IMR-90 (cell line): ENCODE measurements around the gene FBXL19. TPM values are rescaled to one million over a fixed set of nuclear protein-coding genes. Genes with fewer than 3 reads are reported as not detected.
A peak's percentile ranks its signal among the peaks of the same experiment; 100 is the strongest.

Experiments used
- ATAC-seq: fragments of 200-7000 bp; cut with Tn5 transposase; 2 replicates; pipeline ENCODE4 v1.9.1; 2020; ENCODE audit warnings: low read depth, mild to moderate bottlenecking, moderate library complexity
- BruUV-seq: library from RNA; stranded (reverse); fragments of 400-500 nt; replicated peaks from 2 replicates; lab custom pipeline; 2021; lab: Mats Ljungman, UMichigan
- CTCF ChIA-PET: fragments of 300-600 bp; formaldehyde crosslinking; extraction: SDS; loops from one replicate; lab custom pipeline; 2021; ENCODE audit warnings: antibody characterized with exemption; lab: Yijun Ruan, JAX
- POLR2A ChIA-PET: fragments of 300-600 bp; sonication (Branson Sonifier 250); formaldehyde crosslinking; loops from one replicate; lab custom pipeline; 2022; ENCODE audit warnings: antibody characterized with exemption; ENCODE audit not compliant: unreplicated experiment; lab: Charles Lee
- DNase-seq: peaks from one replicate; pipeline ENCODE4 v3.0.0; 2013
- H2AFZ ChIP-seq: replicated peaks from 2 replicates; pipeline ENCODE3; 2013; ENCODE audit warnings: low read length, mild to moderate bottlenecking; ENCODE audit not compliant: poor library complexity
- H2AK5ac ChIP-seq: 2 replicates; pipeline ENCODE4 v1.6.1; 2013; ENCODE audit warnings: low read depth, low read length, inconsistent platforms
- H2AK9ac ChIP-seq: replicated peaks from 2 replicates; pipeline ENCODE3; 2013; ENCODE audit warnings: mild to moderate bottlenecking, low read depth, low read length, moderate library complexity; ENCODE audit not compliant: poor library complexity
- H2BK120ac ChIP-seq: 2 replicates; pipeline ENCODE4 v1.6.1; 2013; ENCODE audit warnings: low read depth, low read length, inconsistent platforms
- H2BK15ac ChIP-seq: 3 replicates; pipeline ENCODE4 v1.6.1; 2013; ENCODE audit warnings: low read depth, low read length, inconsistent platforms
- H2BK20ac ChIP-seq: 2 replicates; pipeline ENCODE4 v1.6.1; 2013; ENCODE audit warnings: low read depth, mild to moderate bottlenecking, inconsistent platforms, low read length, moderate library complexity
- H2BK5ac ChIP-seq: 2 replicates; pipeline ENCODE4 v1.6.1; 2013; ENCODE audit warnings: mild to moderate bottlenecking, low read depth, low read length, inconsistent platforms; ENCODE audit not compliant: poor library complexity, severe bottlenecking
- H3K14ac ChIP-seq: replicated peaks from 2 replicates; pipeline ENCODE4 v1.6.1; 2013; ENCODE audit warnings: low read depth, low read length, inconsistent platforms
- H3K18ac ChIP-seq: 2 replicates; pipeline ENCODE4 v1.6.1; 2013; ENCODE audit warnings: low read depth, low read length, control low read depth
- H3K23ac ChIP-seq: 2 replicates; pipeline ENCODE4 v1.6.1; 2013; ENCODE audit warnings: low read depth, low read length, inconsistent platforms
- H3K27ac ChIP-seq: 2 replicates; pipeline ENCODE4 v1.5.1; 2013; ENCODE audit warnings: mild to moderate bottlenecking, control low read depth, low read length; ENCODE audit not compliant: insufficient read depth
- H3K27me3 ChIP-seq: 2 replicates; pipeline ENCODE4 v1.6.1; 2013; ENCODE audit warnings: low read length; ENCODE audit not compliant: control insufficient read depth, insufficient read depth
- H3K36me3 ChIP-seq: 2 replicates; pipeline ENCODE4 v1.6.1; 2013; ENCODE audit warnings: low read length, mixed read lengths; ENCODE audit not compliant: control insufficient read depth, insufficient read depth
- H3K4ac ChIP-seq: 2 replicates; pipeline ENCODE4 v1.6.1; 2013; ENCODE audit warnings: low read depth, low read length, inconsistent platforms
- H3K4me1 ChIP-seq: 2 replicates; pipeline ENCODE4 v1.6.1; 2013; ENCODE audit warnings: low read length, mixed read lengths; ENCODE audit not compliant: control insufficient read depth, insufficient read depth
- H3K4me2 ChIP-seq: 2 replicates; pipeline ENCODE4 v1.6.1; 2013; ENCODE audit warnings: low read depth, mild to moderate bottlenecking, control low read depth, low read length, moderate library complexity
- H3K4me3 ChIP-seq: 2 replicates; pipeline ENCODE4 v1.5.1; 2013; ENCODE audit warnings: low read depth, mild to moderate bottlenecking, control low read depth, low read length, moderate library complexity; ENCODE audit not compliant: insufficient read depth
- H3K56ac ChIP-seq: 2 replicates; pipeline ENCODE4 v1.6.1; 2013; ENCODE audit warnings: low read length, inconsistent platforms; ENCODE audit not compliant: insufficient read depth; ENCODE audit errors: extremely low read depth
- H3K79me1 ChIP-seq, 2 experiments: 2 replicates each; pipeline ENCODE4 v1.6.1; 2013; ENCODE audit warnings: low read length in 2 of 2, inconsistent platforms in 1 of 2, low read depth in 1 of 2
- H3K9ac ChIP-seq: 2 replicates; pipeline ENCODE4 v1.6.1; 2013; ENCODE audit warnings: low read depth, low read length, control low read depth
- H3K9me1 ChIP-seq: 2 replicates; pipeline ENCODE4 v1.6.1; 2013; ENCODE audit warnings: low read length, inconsistent platforms; ENCODE audit not compliant: insufficient read depth
- H3K9me3 ChIP-seq: 2 replicates; pipeline ENCODE4 v1.6.1; 2013; ENCODE audit warnings: low read length; ENCODE audit not compliant: control insufficient read depth, insufficient read depth
- H4K20me1 ChIP-seq: 2 replicates; pipeline ENCODE4 v1.6.1; 2013; ENCODE audit warnings: low read length, inconsistent platforms; ENCODE audit not compliant: insufficient read depth
- H4K5ac ChIP-seq: 2 replicates; pipeline ENCODE4 v1.6.1; 2013; ENCODE audit warnings: mild to moderate bottlenecking, low read depth, low read length, control low read depth
- H4K8ac ChIP-seq, 2 experiments: 2 replicates each; pipeline ENCODE4 v1.6.1; 2013; ENCODE audit warnings: low read depth in 2 of 2, low read length in 2 of 2, control low read depth in 1 of 2, inconsistent platforms in 1 of 2
- H4K91ac ChIP-seq: 2 replicates; pipeline ENCODE4 v1.6.1; 2013; ENCODE audit warnings: low read depth, low read length, inconsistent platforms; ENCODE audit not compliant: insufficient read depth
- BHLHE40 ChIP-seq: fragments of 150-350 bp; IDR thresholded peaks from 2 replicates; pipeline ENCODE4 v1.6.1; 2016; ENCODE audit warnings: mild to moderate bottlenecking, low read depth, low read length
- CHD1 ChIP-seq: IDR thresholded peaks from 2 replicates; pipeline ENCODE4 v1.6.1; 2012; ENCODE audit warnings: low read depth, low read length, improper control_type of control experiment
- CTCF ChIP-seq: conservative IDR thresholded peaks from 2 replicates; pipeline ENCODE4 v1.5.1; 2012; ENCODE audit warnings: mild to moderate bottlenecking, low read depth, low read length, improper control_type of control experiment
- MAZ ChIP-seq: IDR thresholded peaks from 2 replicates; pipeline ENCODE4 v1.6.1; 2012; ENCODE audit warnings: low read depth, mild to moderate bottlenecking, low read length, improper control_type of control experiment, moderate library complexity, borderline replicate concordance
- NFE2L2 ChIP-seq: fragments of 150-350 bp; IDR thresholded peaks from 2 replicates; pipeline ENCODE4 v1.6.1; 2016; ENCODE audit warnings: low read depth, mild to moderate bottlenecking, low read length
- RAD21 ChIP-seq: IDR thresholded peaks from 2 replicates; pipeline ENCODE4 v1.6.1; 2012; ENCODE audit warnings: low read length, improper control_type of control experiment
- RCOR1 ChIP-seq: IDR thresholded peaks from 2 replicates; pipeline ENCODE4 v1.6.1; 2012; ENCODE audit warnings: mild to moderate bottlenecking, low read length, improper control_type of control experiment; ENCODE audit not compliant: insufficient replicate concordance
- SMC3 ChIP-seq: fragments of 150-350 bp; IDR thresholded peaks from 2 replicates; pipeline ENCODE4 v1.6.1; 2016; ENCODE audit warnings: low read depth, mild to moderate bottlenecking, antibody characterized with exemption, low read length, moderate library complexity
- WGBS, 2 experiments: methylation state at CpG; one replicate each; pipeline versions ENCODE4 v1.1.5 to v1.1.7; 2013; ENCODE audit warnings: missing lambda C conversion rate in 2 of 2; ENCODE audit not compliant: insufficient read length in 1 of 2; ENCODE audit errors: extremely low coverage in 2 of 2; 5-methylcytosine and 5-hydroxymethylcytosine counted together
- dilution Hi-C: fragments of 300-500 bp; cut with HindIII; formaldehyde crosslinking; loops from one replicate; pipeline ENCODE4 v1.14.3; 2018; ENCODE audit warnings: low sequenced_read_pairs; ENCODE audit not compliant: unreplicated experiment
- in situ Hi-C: fragments of 300-500 bp; cut with MboI; formaldehyde crosslinking; loops from 3 replicates; pipeline ENCODE4 v1.14.3; 2019; ENCODE audit warnings: low sequenced_read_pairs, inconsistent platforms, mixed read lengths
- intact Hi-C: fragments of 100-400 bp; cut with micrococcal nuclease; formaldehyde crosslinking; loops from 2 replicates; pipeline ENCODE4 v1.10.0; 2022
- polyA plus RNA-seq, 3 experiments: library from polyadenylated mRNA; depleted of rRNA; stranded (reverse); fragments of >200 nt; gene quantifications; 2 replicates each; pipeline ENCODE4 v1.2.3, GENCODE V29; 2012; ENCODE audit warnings: low replicate concordance in 1 of 3
- total RNA-seq: library from RNA; depleted of rRNA; stranded (reverse); fragments of >200 nt; gene quantifications from 2 replicates; pipeline ENCODE4 v1.2.3, GENCODE V29; 2012

Gene FBXL19
- total and polyA plus RNA-seq, 2 of the 4 experiments (the other 2 are of a cell fraction): 5.0 to 13.8 TPM

DNA sequence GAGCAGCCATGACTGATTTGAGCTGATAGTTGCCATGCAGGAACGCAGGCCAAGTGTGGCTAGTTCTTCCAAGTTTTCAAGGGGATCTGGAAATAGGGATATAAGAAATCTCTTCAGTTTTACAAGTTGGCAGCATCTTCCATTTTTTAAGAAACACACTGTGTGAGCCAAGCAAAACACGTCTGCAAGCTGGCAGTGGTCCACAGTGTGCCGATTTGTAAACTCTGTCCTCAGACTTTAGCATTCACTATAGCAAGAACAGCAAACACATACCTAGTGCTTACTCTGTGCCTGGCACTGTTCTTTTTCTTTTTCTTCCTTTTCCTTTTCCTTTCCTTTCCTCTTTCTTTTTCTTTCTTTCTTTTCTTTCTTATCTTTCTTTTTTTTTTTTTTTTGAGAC is 28.4 kb downstream of the FBXL19 start:
- POLR2A ChIA-PET: interaction anchor here (0.5 kb wide), 1 partner anchor 117 kb away, joined by 3 read pairs; no protein-coding TSS in a partner anchor
- in situ Hi-C loops (no loop called here), dilution Hi-C loops (no loop called here)

More for the DNA sequence above, 28.4 kb downstream of the FBXL19 start:
- ATAC-seq: no peak
- no peak overlapping the region for H2BK5ac ChIP-seq
- no peak overlapping the region for H2BK120ac ChIP-seq
- BruUV-seq: no TSS peak
- H3K27ac ChIP-seq: no peak overlapping the region
- H3K18ac ChIP-seq: no peak overlapping the region
- no peak overlapping the region for H4K8ac ChIP-seq
- no peaks in the 10 kb centered on the region for H3K9me3 ChIP-seq
- no peak overlapping the region for H4K91ac ChIP-seq
- H3K4me2 ChIP-seq: no peak overlapping the region; the same call in 1 of the 2 replicates
- no peak overlapping the region for H3K23ac ChIP-seq
- H4K5ac ChIP-seq: no peak overlapping the region
- no peak overlapping the region for H2AFZ ChIP-seq
- H3K4me3 ChIP-seq: no peak overlapping the region
- H2AK5ac ChIP-seq: no peak overlapping the region
- H3K56ac ChIP-seq: no peak overlapping the region
- no peak overlapping the region for H2BK20ac ChIP-seq
- peak; percentile 70 for DNase-seq
- 0% methylated on average over 2 of the region's 3 CpGs; no CpG with 5 or more reads in 1 of the 2 experiments for WGBS, 2 experiments
- H2AK9ac ChIP-seq: no peak overlapping the region
- peaks cover 11% of the 10 kb centered on the region; the same call in 1 of the 2 replicates for H3K9me1 ChIP-seq
- no peaks in the 10 kb centered on the region for H3K27me3 ChIP-seq
- H3K4ac ChIP-seq: no peak overlapping the region
- H4K20me1 ChIP-seq: peaks cover 10% of the 10 kb centered on the region
- peaks cover 7% of the 10 kb centered on the region; the same call in 1 of the 2 replicates for H3K36me3 ChIP-seq
- no peak overlapping the region for H3K9ac ChIP-seq
- no peak overlapping the region for H3K14ac ChIP-seq
- no peak overlapping the region for H2BK15ac ChIP-seq
- TF ChIP-seq RCOR1 (no peak), SMC3 (no peak), MAZ (no peak), CTCF (no peak), RAD21 (no peak), BHLHE40 (no peak), NFE2L2 (no peak), CHD1 (no peak)
- H3K79me1 ChIP-seq: peaks cover 14 to 42% of the 10 kb centered on the region in 2 experiments; a peak in 3 of 4 replicates
- CTCF ChIA-PET: interaction anchor here (0.6 kb wide), 1 partner anchor 500 kb away, joined by 4 read pairs; no protein-coding TSS in a partner anchor
- intact Hi-C loops: loop anchor here (5.0 to 10.0 kb wide), 3 partner anchors 123 to 913 kb away; partner anchors contain the start of genes ZNF646 and ZNF668
- H3K4me1 ChIP-seq: peaks cover 7% of the 10 kb centered on the region
